ENCODE measurements around the gene SBDS.
"Not testable (repeated sequence)": the region's sequence is repeated elsewhere in the genome, so short reads cannot be mapped to it uniquely, and the experiment has no call there.

SBDS gene

GRCh38 chr7:66994051-66994450 is 1.3 kb downstream of the SBDS start:
- peak; percentile 12 for DNase-seq

GRCh38 chr7:66989552-66989951 is 5.8 kb downstream of the SBDS start:
- not testable (repeated sequence) for DNase-seq

- DNase-seq: not testable (repeated sequence)
These were observed 15.1 kb downstream of the SBDS start for GRCh38 chr7:66980336-66980735.

GRCh38 chr7:66979013-66979412 is 16.4 kb downstream of the SBDS start:
- DNase-seq: not testable (repeated sequence)

GRCh38 chr7:66978312-66978711 is 17.1 kb downstream of the SBDS start:
- not testable (repeated sequence) for DNase-seq

GRCh38 chr7:66974986-66975590 is 20.3 kb downstream of the SBDS start:
- no peak for DNase-seq

GRCh38 chr7:66970310-66970709 is 25.1 kb downstream of the SBDS start:
- DNase-seq: no peak

- not testable (repeated sequence) for DNase-seq
These were observed 26.4 kb downstream of the SBDS start for GRCh38 chr7:66969001-66969400.

GRCh38 chr7:66967029-66967428 is 28.4 kb downstream of the SBDS start:
- DNase-seq: no peak

- DNase-seq: peak; percentile 29
These were observed 31.0 kb downstream of the SBDS start for GRCh38 chr7:66964411-66964810.

- no peak for DNase-seq
These were observed 34.3 kb downstream of the SBDS start for GRCh38 chr7:66961096-66961495.

GRCh38 chr7:66960192-66960591 is 35.2 kb downstream of the SBDS start:
- DNase-seq: no peak

- peak; percentile 7 for DNase-seq
These were observed 36.6 kb downstream of the SBDS start for GRCh38 chr7:66958538-66959350.

- DNase-seq: peak; percentile 39
These were observed 37.6 kb downstream of the SBDS start for GRCh38 chr7:66957595-66958290.

GRCh38 chr7:66953044-66953427 is 42.4 kb downstream of the SBDS start:
- DNase-seq: no peak

- DNase-seq: no peak
These were observed 42.9 kb downstream of the SBDS start for GRCh38 chr7:66952343-66953043.

GRCh38 chr7:66950763-66951162 is 44.6 kb downstream of the SBDS start:
- DNase-seq: no peak

- no peak for DNase-seq
These were observed 45.1 kb downstream of the SBDS start for GRCh38 chr7:66950311-66950710.

GRCh38 chr7:66948480-66949109 is 46.8 kb downstream of the SBDS start:
- DNase-seq: no peak

GRCh38 chr7:66946545-66946944 is 48.8 kb downstream of the SBDS start:
- no peak for DNase-seq

- DNase-seq: no peak
These were observed 56.1 kb downstream of the SBDS start for GRCh38 chr7:66939325-66939724.

GRCh38 chr7:66937940-66938339 is 57.4 kb downstream of the SBDS start:
- DNase-seq: no peak
